A172 (cell line): ENCODE results near the gene ARFGAP1. TPM values are rescaled to one million over a fixed set of nuclear protein-coding genes. Genes with fewer than 3 reads are reported as not detected.
"Not testable (repeated sequence)": the region's sequence is repeated elsewhere in the genome, so short reads cannot be mapped to it uniquely, and the experiment has no call there.

Experiments used
- DNase-seq: peaks from one replicate; pipeline ENCODE4 v3.0.0-alpha.2; 2015; ENCODE audit warnings: low spot score
- total RNA-seq: library from RNA; depleted of rRNA; stranded (reverse); fragments of >200 nt; shearing (Covaris generic); gene quantifications from 2 replicates; pipeline ENCODE4 v1.2.3, GENCODE V29; 2014; rRNA removed

ARFGAP1 gene
- total RNA-seq, 1 experiment from 2014 or later, result 64.4 TPM

GRCh38 chr20:63330940-63331339, 58.3 kb downstream of the ARFGAP1 start:
- no peak for DNase-seq

- no peak for DNase-seq
Measured at GRCh38 chr20:63331741-63332400, 59.3 kb downstream of the ARFGAP1 start.

GRCh38 chr20:63332488-63333240, 60.1 kb downstream of the ARFGAP1 start:
- DNase-seq, result no peak

GRCh38 chr20:63333241-63333836, 60.7 kb downstream of the ARFGAP1 start:
- DNase-seq, result no peak

- DNase-seq, result no peak
Measured at GRCh38 chr20:63334356-63334755, 61.7 kb downstream of the ARFGAP1 start.

GRCh38 chr20:63335060-63335459, 62.4 kb downstream of the ARFGAP1 start:
- DNase-seq, result not testable (repeated sequence)

GRCh38 chr20:63335711-63336110, 63.1 kb downstream of the ARFGAP1 start:
- no peak for DNase-seq

- DNase-seq, result no peak
Measured at GRCh38 chr20:63336232-63336752, 63.7 kb downstream of the ARFGAP1 start.

- no peak for DNase-seq
Measured at GRCh38 chr20:63337786-63338420, 65.3 kb downstream of the ARFGAP1 start.

Other genes with a start within 250 kb of the ARFGAP1 start
- 21.7 and 27.0 TPM in 2 replicates for gene YTHDF1, start 56.7 kb upstream of the ARFGAP1 start, total RNA-seq
- gene BIRC7, start 36.9 kb upstream of the ARFGAP1 start, total RNA-seq, result 0.19 TPM in 1 of 2 replicates, not detected in the other
- not detected in 2 replicates for gene NKAIN4, start 18.4 kb upstream of the ARFGAP1 start, total RNA-seq
- gene COL20A1, start 20.4 kb downstream of the ARFGAP1 start, total RNA-seq, result 0.36 TPM in 1 of 2 replicates, not detected in the other
- gene CHRNA4, start 88.5 kb downstream of the ARFGAP1 start, total RNA-seq, result 0.03 and 0.07 TPM in 2 replicates
- 0.31 and 0.36 TPM in 2 replicates for gene KCNQ2, start 199.8 kb downstream of the ARFGAP1 start, total RNA-seq
- gene EEF1A2, start 226.3 kb downstream of the ARFGAP1 start, total RNA-seq, result 88.1 and 91.0 TPM in 2 replicates
- 67.4 and 70.6 TPM in 2 replicates for gene PPDPF, start 248.0 kb downstream of the ARFGAP1 start, total RNA-seq